ENCODE data around the gene TCTA. TPM values are rescaled to one million over a fixed set of nuclear protein-coding genes. Genes with fewer than 3 reads are reported as not detected.

The TCTA gene
- total RNA-seq, 1 donor from 2014 or later, result 16.7 TPM

- no peaks in the 10 kb centered on the region for H3K36me3 ChIP-seq
- H3K27ac ChIP-seq, result peak overlapping the region; percentile 95
- no peak for TF ChIP-seq CTCF (IDR thresholded peaks at IDR 0.05)
- intact Hi-C loops (cut with DNase I), result no loop called here
- peak overlapping the region; percentile 87 to 89 for H3K4me3 ChIP-seq
- H3K9me3 ChIP-seq, result no peaks in the 10 kb centered on the region
- no peak for DNase-seq (ENCODE audit: extremely low spot score in 2 of 2)
- H3K4me1 ChIP-seq, result peaks cover 73% of the 10 kb centered on the region
- H3K27me3 ChIP-seq, result no peaks in the 10 kb centered on the region
Measured at GRCh38 chr3:49410066-49410845, 2.0 kb upstream of the TCTA start.

- peaks cover 70% of the 10 kb centered on the region for H3K4me1 ChIP-seq
- DNase-seq (ENCODE audit: extremely low spot score in 2 of 2), result no peak
- H3K9me3 ChIP-seq, result no peaks in the 10 kb centered on the region
- no peaks in the 10 kb centered on the region for H3K36me3 ChIP-seq
- TF ChIP-seq POLR2AphosphoS5 (IDR thresholded peaks at IDR 0.05; ENCODE audit: insufficient read depth in 1 of 2, low read depth in 1 of 2) (no peak), POLR2A (IDR thresholded peaks at IDR 0.05) (no peak), CTCF (IDR thresholded peaks at IDR 0.05) (no peak)
- no peaks in the 10 kb centered on the region for H3K27me3 ChIP-seq
- H3K27ac ChIP-seq, result peak overlapping the region; percentile 95
- intact Hi-C loops (cut with DNase I), result no loop called here
- peak overlapping the region; percentile 87 to 89 for H3K4me3 ChIP-seq
Measured at GRCh38 chr3:49410846-49411534, 1.2 kb upstream of the TCTA start.

- intact Hi-C loops (cut with DNase I), result no loop called here
- no peaks in the 10 kb centered on the region for H3K27me3 ChIP-seq
- no peaks in the 10 kb centered on the region for H3K9me3 ChIP-seq
- DNase-seq (ENCODE audit: extremely low spot score in 2 of 2), result no peak
- no peak for TF ChIP-seq POLR2AphosphoS5 (IDR thresholded peaks at IDR 0.05; ENCODE audit: insufficient read depth in 1 of 2, low read depth in 1 of 2)
- no peak for TF ChIP-seq CTCF (IDR thresholded peaks at IDR 0.05)
- no peak for TF ChIP-seq POLR2A (IDR thresholded peaks at IDR 0.05)
- no peaks in the 10 kb centered on the region for H3K36me3 ChIP-seq
- peaks cover 70% of the 10 kb centered on the region for H3K4me1 ChIP-seq
- peak overlapping the region; percentile 95 for H3K27ac ChIP-seq
- H3K4me3 ChIP-seq, result peak overlapping the region; percentile 87 to 89
Measured at GRCh38 chr3:49411535-49411967, 672 bp upstream of the TCTA start.

- intact Hi-C loops (cut with DNase I), result no loop called here
- peak overlapping the region; percentile 84 to 89 for H3K4me3 ChIP-seq
- H3K4me1 ChIP-seq, result peaks cover 59% of the 10 kb centered on the region
- H3K27ac ChIP-seq, result peak overlapping the region; percentile 95
- no peak for DNase-seq (ENCODE audit: extremely low spot score in 2 of 2)
- H3K9me3 ChIP-seq, result no peaks in the 10 kb centered on the region
- H3K27me3 ChIP-seq, result no peaks in the 10 kb centered on the region
- no peak for TF ChIP-seq CTCF (IDR thresholded peaks at IDR 0.05)
- TF ChIP-seq POLR2AphosphoS5 (IDR thresholded peaks at IDR 0.05; ENCODE audit: insufficient read depth in 1 of 2, low read depth in 1 of 2), result no peak
- no peak for TF ChIP-seq POLR2A (IDR thresholded peaks at IDR 0.05)
- H3K36me3 ChIP-seq, result no peaks in the 10 kb centered on the region
Measured at GRCh38 chr3:49412632-49413337, 562 bp downstream of the TCTA start.
